Breast epithelium (tissue), 4 donors: Measurements from ENCODE around the gene RTF2. TPM values are rescaled to one million over a fixed set of nuclear protein-coding genes. Genes with fewer than 3 reads are reported as not detected.

Experiments
- DNase-seq, 2 donors: peaks; one replicate each; pipeline ENCODE4 v3.0.0-alpha.2; 2019; ENCODE audit warnings: low spot score in 2 of 2
- H3K27ac ChIP-seq, 2 donors: fragments of 200-600 bp; sonication (generic) in 1 of 2; one replicate each; pipeline ENCODE4 v1.5.1; 2016 to 2019; ENCODE audit warnings: mild to moderate bottlenecking in 1 of 2
- H3K27me3 ChIP-seq, 2 donors: fragments of 200-600 bp; sonication (generic) in 1 of 2; one replicate each; pipeline versions ENCODE4 v1.5.1 to v1.6.0; 2017 to 2019; ENCODE audit warnings: control low read depth in 1 of 2, mild to moderate bottlenecking in 1 of 2
- H3K36me3 ChIP-seq: fragments of 200-600 bp; one replicate; pipeline ENCODE4 v1.5.1; 2019
- H3K4me1 ChIP-seq, 2 donors: fragments of 200-600 bp; sonication (generic); one replicate each; pipeline ENCODE4 v1.5.1; 2016 to 2019; ENCODE audit warnings: control low read depth in 1 of 2
- H3K4me3 ChIP-seq, 3 donors: fragments of 200-600 bp; sonication (generic); 1 replicate in 2 of 3; 2 replicates in 1 of 3; pipeline ENCODE4 v1.5.1; 2016 to 2019; ENCODE audit warnings: mild to moderate bottlenecking in 3 of 3, moderate library complexity in 2 of 3
- H3K9me3 ChIP-seq, 2 donors: fragments of 200-600 bp; sonication (generic) in 1 of 2; one replicate each; pipeline ENCODE4 v1.5.1; 2016 to 2019; ENCODE audit warnings: control low read depth in 1 of 2
- CTCF ChIP-seq, 3 donors: fragments of 450-650 bp; IDR thresholded peaks; one replicate each; pipeline ENCODE4 v1.5.1; 2016 to 2017; ENCODE audit warnings: antibody characterized with exemption in 3 of 3, mild to moderate bottlenecking in 3 of 3, moderate library complexity in 3 of 3
- POLR2A ChIP-seq: fragments of 450-650 bp; IDR thresholded peaks from one replicate; pipeline ENCODE4 v1.6.1; 2016; ENCODE audit warnings: antibody characterized with exemption, mild to moderate bottlenecking, moderate library complexity
- POLR2AphosphoS5 ChIP-seq, 3 donors: sonication (generic); formaldehyde crosslinking; IDR thresholded peaks; one replicate each; pipeline ENCODE4 v1.6.1; 2017; ENCODE audit warnings: antibody characterized with exemption in 3 of 3
- intact Hi-C: fragments of 100-400 bp; cut with DNase I; formaldehyde crosslinking; loops from one replicate; pipeline ENCODE4 v1.15.1; 2023; ENCODE audit warnings: low total_unique reads
- total RNA-seq, 3 donors: library from RNA; depleted of rRNA; stranded (reverse); fragments of >200 nt; gene quantifications; one replicate each; pipeline ENCODE4 v1.1.0, GENCODE V29; 2016

RTF2 gene
- total RNA-seq, 3 donors from 2014 or later: 58.0 to 80.0 (median 66.3) TPM

DNA sequence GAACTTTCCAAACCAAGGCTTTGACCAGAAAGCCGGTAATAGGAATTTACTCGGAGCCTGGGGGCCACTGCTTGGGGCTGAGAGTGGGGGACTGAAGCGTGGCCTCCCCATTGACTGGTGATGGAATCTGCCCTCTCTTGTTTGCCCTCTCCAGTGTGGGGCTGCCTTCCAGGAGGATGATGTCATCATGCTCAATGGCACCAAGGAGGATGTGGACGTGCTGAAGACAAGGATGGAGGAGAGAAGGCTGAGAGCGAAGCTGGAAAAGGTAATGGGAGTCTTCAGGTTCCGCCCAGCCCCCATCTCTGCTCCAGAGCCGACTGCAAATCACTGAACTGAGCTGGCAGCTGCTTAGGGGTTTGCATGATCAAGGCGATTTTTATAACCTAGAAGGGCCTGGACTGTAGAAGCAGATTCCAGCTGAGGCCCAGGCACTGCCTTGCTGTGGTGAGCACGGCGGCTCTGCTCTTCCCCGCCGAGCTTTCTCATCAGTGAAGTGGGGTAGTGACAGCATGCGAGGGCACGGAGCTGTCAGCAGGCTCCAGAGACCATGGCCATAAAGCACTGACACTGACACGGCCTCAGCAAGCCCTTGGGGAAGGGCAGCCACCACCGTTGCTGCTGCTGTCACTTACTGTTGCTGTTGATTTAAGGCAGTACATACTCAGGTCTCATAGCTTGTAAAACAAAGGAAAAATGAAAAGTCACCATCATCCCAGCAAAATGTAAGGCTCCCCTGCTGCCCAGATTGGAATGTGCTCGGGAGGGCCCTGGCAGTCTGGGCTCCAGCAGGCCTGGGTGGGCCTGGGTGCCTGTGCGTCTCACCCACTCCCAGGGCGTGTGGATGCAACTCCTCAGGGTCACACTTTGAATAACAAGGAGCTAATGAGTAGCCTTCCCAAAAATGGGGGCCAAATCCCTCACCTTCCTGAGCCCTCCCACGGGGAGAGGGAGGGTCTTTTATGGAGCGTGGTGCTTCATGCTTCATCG lies 45.0 kb downstream of the RTF2 start:
- H3K4me3 ChIP-seq: no peak overlapping the region
- H3K36me3 ChIP-seq: peaks cover 12% of the 10 kb centered on the region
- no peak for TF ChIP-seq CTCF (IDR thresholded peaks at IDR 0.05)
- TF ChIP-seq POLR2A: no peak
- no peak for TF ChIP-seq POLR2AphosphoS5 (IDR thresholded peaks at IDR 0.05)
- no peaks in the 10 kb centered on the region for H3K27me3 ChIP-seq
- H3K9me3 ChIP-seq: no peaks in the 10 kb centered on the region
- no peak overlapping the region for H3K27ac ChIP-seq
- no peak for DNase-seq
- no peaks in the 10 kb centered on the region for H3K4me1 ChIP-seq
- intact Hi-C loops: no loop called here

DNA sequence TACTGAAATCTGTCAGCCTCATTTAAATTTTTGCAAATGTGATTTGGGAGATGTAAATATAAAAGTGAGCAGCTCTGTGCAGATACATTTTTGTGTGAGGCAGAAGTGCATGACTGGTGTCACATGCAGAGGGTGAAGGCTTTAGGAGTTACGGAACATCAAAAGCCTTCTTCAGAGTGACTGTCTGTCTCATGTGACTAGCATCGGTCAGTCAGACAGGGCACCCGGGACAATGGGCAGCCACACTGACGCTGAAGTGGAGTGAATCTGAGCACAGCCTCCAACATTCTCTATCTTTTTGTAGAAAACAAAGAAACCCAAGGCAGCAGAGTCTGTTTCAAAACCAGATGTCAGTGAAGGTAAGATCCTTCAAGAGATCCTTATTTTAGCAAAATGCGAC lies 48.2 kb downstream of the RTF2 start:
- no peak overlapping the region for H3K27ac ChIP-seq
- H3K27me3 ChIP-seq: no peaks in the 10 kb centered on the region
- no peaks in the 10 kb centered on the region for H3K4me1 ChIP-seq
- peaks cover 12 to 21% of the 10 kb centered on the region in 2 donors for H3K9me3 ChIP-seq
- peaks cover 27% of the 10 kb centered on the region for H3K36me3 ChIP-seq
- no peak for DNase-seq
- intact Hi-C loops: no loop called here
- H3K4me3 ChIP-seq: no peak overlapping the region
- TF ChIP-seq CTCF (IDR thresholded peaks at IDR 0.05) (no peak), POLR2A (no peak), POLR2AphosphoS5 (IDR thresholded peaks at IDR 0.05) (no peak)

DNA sequence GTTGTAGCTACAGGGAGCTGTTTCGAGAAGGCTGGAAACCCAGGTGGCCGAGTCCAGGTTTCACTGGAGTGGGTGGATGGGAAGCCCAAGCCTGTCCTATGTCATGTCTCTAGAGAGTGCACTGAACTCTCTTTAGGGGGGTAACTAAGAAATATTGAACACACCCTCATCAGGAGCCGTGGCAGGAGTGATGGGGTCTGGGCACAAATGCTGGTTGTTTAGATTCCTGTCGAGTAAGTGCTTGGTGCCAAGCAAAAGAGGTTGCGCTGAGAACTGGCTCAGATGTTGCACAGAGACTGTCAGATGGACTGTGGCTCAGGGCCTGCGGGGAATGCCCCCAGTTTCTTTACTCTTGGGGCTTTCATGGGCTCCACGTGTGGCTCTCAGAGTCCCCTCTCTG lies 48.8 kb downstream of the RTF2 start:
- peaks cover 27% of the 10 kb centered on the region for H3K36me3 ChIP-seq
- H3K27ac ChIP-seq: no peak overlapping the region
- TF ChIP-seq POLR2AphosphoS5 (IDR thresholded peaks at IDR 0.05): no peak
- TF ChIP-seq POLR2A: no peak
- no peak for TF ChIP-seq CTCF (IDR thresholded peaks at IDR 0.05)
- intact Hi-C loops: no loop called here
- H3K27me3 ChIP-seq: no peaks in the 10 kb centered on the region
- H3K4me3 ChIP-seq: no peak overlapping the region
- H3K4me1 ChIP-seq: no peaks in the 10 kb centered on the region
- no peak for DNase-seq
- peaks cover 12 to 21% of the 10 kb centered on the region in 2 donors for H3K9me3 ChIP-seq

DNA sequence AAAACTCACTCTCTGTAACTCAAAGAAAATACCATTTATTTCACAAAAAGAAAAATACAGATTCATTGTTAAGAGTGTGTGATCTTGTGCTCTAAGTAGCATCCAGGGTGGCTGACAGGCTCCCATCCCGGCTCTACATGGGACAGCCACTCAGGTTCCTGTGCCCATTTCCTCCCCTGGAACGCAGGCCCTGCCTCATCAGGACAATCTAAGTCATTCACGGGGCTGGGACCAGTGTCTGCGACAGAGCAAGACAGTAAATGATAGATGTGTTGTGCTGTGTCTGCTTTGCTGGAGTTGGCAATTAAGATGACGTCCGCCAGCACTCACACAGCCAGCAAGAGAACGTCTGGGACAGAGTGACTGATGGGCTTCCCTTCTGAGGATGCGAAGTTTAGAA lies 49.2 kb downstream of the RTF2 start:
- DNase-seq: no peak
- Histone ChIP-seq H3K27ac (no peak overlapping the region), H3K4me1 (no peaks in the 10 kb centered on the region), H3K4me3 (no peak overlapping the region), H3K9me3 (peaks cover 12 to 21% of the 10 kb centered on the region in 2 donors), H3K27me3 (no peaks in the 10 kb centered on the region), H3K36me3 (peaks cover 27% of the 10 kb centered on the region)
- no peak for TF ChIP-seq POLR2A
- no peak for TF ChIP-seq POLR2AphosphoS5 (IDR thresholded peaks at IDR 0.05)
- TF ChIP-seq CTCF (IDR thresholded peaks at IDR 0.05): no peak
- intact Hi-C loops: no loop called here

GRCh38 chr20:56518126-56518525 lies 49.7 kb downstream of the RTF2 start:
- Histone ChIP-seq H3K4me1 (no peaks in the 10 kb centered on the region), H3K36me3 (peaks cover 27% of the 10 kb centered on the region)
- no peak for DNase-seq

More at GRCh38 chr20:56518126-56518525, 49.7 kb downstream of the RTF2 start:
- Histone ChIP-seq H3K27me3 (no peaks in the 10 kb centered on the region), H3K27ac (no peak overlapping the region), H3K9me3 (peaks cover 12 to 21% of the 10 kb centered on the region in 2 donors), H3K4me3 (no peak overlapping the region)
- intact Hi-C loops: no loop called here
- no peak for TF ChIP-seq POLR2A
- no peak for TF ChIP-seq CTCF (IDR thresholded peaks at IDR 0.05)
- TF ChIP-seq POLR2AphosphoS5 (IDR thresholded peaks at IDR 0.05): no peak
